Measurements from ENCODE around the gene AGAP9. TPM values are rescaled to one million over a fixed set of nuclear protein-coding genes. Genes with fewer than 3 reads are reported as not detected.
"Not testable (repeated sequence)": the region's sequence is repeated elsewhere in the genome, so short reads cannot be mapped to it uniquely, and the experiment has no call there.

Gene AGAP9
- 4.5 TPM for polyA plus RNA-seq (2013, experiment 1 of 2; ENCODE audit: insufficient read length)
- 2.6 TPM for polyA plus RNA-seq (2013, experiment 2 of 2; ENCODE audit: insufficient read length)

DNA sequence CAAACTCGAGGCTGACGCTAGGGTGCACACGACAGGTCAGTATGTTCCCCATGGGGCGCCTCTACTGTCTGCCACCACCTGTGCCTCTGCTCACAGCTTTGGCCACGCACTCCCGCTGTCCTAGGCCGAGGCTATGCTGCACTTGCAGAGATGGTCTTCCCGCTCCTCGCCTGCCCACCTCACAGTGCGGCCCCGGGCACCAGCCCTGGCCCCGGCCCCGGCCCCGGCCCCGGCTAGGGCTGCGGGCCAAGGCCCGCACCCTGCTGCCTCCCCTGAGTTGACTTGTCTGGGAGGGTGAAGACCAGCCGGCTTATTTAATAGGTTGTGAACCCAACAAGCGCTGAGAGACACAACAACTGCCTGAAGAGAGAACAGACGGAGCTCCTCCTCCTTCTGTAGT is at the start of gene AGAP9:
AGAP9 (minus strand) TSS at position 164 of the 400 bp plus-strand sequence; CDS start at position 52, 112 bp downstream.
- DNase-seq, result not testable (repeated sequence)

GRCh38 chr10:47571138-47571912 is 47.9 kb upstream of the AGAP9 start:
- DNase-seq, result not testable (repeated sequence)

- not testable (repeated sequence) for DNase-seq
Measured at GRCh38 chr10:47566757-47567156, 43.3 kb upstream of the AGAP9 start.

GRCh38 chr10:47566108-47566699 is 42.8 kb upstream of the AGAP9 start:
- DNase-seq, result not testable (repeated sequence)

GRCh38 chr10:47565517-47565920 is 42.1 kb upstream of the AGAP9 start:
- DNase-seq, result not testable (repeated sequence)

DNA sequence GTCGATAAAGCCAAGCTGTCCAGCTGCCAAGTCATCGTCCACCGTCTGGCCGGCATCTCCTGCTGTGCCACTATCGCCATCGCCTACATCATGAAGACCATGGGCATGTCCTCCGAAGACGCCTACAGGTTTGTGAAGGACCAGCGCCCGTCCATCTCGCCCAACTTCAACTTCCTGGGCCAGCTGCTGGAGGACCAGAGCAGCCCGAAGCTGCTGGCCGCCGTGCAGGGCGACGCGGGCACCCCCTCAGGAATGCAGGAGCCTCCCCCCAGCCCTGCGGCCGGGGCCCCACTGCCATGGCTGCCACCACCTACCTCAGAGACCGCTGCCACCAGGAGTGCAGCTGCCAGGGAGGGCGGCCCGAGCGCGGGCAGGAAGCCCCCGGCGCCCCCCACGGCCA is 41.5 kb upstream of the AGAP9 start:
- not testable (repeated sequence) for DNase-seq

- DNase-seq, result not testable (repeated sequence)
Measured at GRCh38 chr10:47564318-47564717, 40.9 kb upstream of the AGAP9 start.

- not testable (repeated sequence) for DNase-seq
Measured at GRCh38 chr10:47560452-47560851, 37.0 kb upstream of the AGAP9 start.

GRCh38 chr10:47559718-47560308 is 36.4 kb upstream of the AGAP9 start:
- DNase-seq, result peak; percentile 19

DNA sequence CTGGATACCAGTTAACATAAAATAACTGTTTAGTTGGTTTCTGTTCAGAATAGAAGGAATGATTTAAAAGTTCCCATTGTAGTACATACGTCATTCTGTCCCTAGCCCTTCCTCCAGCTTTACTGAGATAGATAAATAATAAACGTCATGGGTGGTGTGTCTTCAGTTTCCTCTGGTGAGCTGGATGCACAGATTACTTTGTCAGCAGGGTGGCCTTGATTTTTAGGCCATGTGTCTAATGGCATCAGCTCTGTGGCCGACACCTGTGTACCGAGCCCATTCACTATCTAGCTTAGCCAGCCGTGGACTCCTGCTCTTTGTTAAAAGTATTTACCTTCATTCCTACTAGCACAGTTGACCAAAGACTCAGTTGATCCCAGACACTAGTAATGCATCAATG is 34.7 kb upstream of the AGAP9 start:
- peak; percentile 82 for DNase-seq

- peak; percentile 63 for DNase-seq
Measured at GRCh38 chr10:47557616-47558015, 34.2 kb upstream of the AGAP9 start.

DNA sequence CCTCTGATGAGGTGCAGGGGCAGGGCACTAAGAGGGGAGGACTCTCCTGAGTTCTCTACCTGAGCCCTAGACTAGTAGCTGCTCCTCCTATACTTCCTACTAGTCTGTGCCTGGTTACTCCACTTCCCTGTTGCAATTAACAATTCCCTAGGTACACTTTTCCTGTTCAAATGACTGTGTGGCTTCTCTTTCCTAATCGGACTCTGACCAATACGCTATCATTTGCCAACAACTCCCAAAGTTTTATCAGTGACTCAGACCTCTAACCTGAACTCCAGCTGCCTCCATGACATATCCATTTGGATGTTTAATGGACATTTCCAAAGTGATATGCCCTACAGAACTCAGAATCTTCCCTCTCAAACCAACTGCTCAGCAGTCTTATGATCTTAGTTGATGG is 31.9 kb upstream of the AGAP9 start:
- not testable (repeated sequence) for DNase-seq

DNA sequence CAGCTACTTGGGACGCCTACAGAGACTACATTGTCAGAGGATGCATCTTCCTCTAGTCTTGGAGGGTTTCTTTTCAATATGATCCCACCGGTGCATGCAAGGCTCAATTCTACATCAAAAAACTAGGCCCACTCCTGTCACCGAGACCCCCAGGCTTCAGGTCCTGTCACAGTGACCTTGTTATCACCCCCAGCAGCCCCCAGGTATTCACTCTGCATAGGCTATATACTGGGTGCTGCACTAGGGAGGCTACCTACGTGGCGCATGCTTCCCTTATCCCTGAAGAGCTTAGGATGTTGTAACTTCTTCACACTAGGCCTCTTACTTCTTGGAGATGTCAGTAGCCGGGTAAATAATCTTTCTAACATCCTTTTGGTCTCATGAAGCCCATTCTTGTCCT is 31.1 kb upstream of the AGAP9 start:
- DNase-seq, result not testable (repeated sequence)

DNA sequence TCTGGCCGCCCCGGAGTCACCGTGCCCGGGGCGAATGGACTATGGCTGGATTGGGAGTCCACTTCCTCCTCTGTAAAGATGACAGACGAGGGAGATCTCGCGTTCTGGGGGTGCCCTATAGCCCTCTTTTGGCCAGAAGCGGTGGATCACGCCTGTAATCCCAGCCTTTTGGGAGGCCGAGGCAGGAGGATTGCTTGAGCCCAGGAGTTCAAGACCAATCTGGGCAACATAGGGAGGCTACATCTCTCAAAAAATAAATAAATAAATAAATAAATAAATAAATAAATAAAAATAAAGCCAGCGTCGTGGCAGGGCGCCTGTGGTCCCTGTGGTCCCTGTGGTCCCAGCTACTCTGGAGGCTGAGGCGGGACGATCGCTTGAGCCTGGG is 30.4 kb upstream of the AGAP9 start:
- DNase-seq, result not testable (repeated sequence)

- DNase-seq, result peak; percentile 87
Measured at GRCh38 chr10:47553214-47553859, 29.9 kb upstream of the AGAP9 start.

- peak; percentile 79 for DNase-seq
Measured at GRCh38 chr10:47552719-47553118, 29.3 kb upstream of the AGAP9 start.

- not testable (repeated sequence) for DNase-seq
Measured at GRCh38 chr10:47547286-47547685, 23.8 kb upstream of the AGAP9 start.

- not testable (repeated sequence) for DNase-seq
Measured at GRCh38 chr10:47536430-47536829, 13.0 kb upstream of the AGAP9 start.

- DNase-seq, result not testable (repeated sequence)
Measured at GRCh38 chr10:47502313-47502712, 21.1 kb downstream of the AGAP9 start.

GRCh38 chr10:47494226-47494625 is 29.2 kb downstream of the AGAP9 start:
- not testable (repeated sequence) for DNase-seq

- DNase-seq, result not testable (repeated sequence)
Measured at GRCh38 chr10:47491600-47491999, 31.8 kb downstream of the AGAP9 start, which contains the start of gene FAM25G. Gene FAM25G, minus strand, starts transcription at chr10:47491700. Its CDS starts 26 bp downstream, at chr10:47491674.

DNA sequence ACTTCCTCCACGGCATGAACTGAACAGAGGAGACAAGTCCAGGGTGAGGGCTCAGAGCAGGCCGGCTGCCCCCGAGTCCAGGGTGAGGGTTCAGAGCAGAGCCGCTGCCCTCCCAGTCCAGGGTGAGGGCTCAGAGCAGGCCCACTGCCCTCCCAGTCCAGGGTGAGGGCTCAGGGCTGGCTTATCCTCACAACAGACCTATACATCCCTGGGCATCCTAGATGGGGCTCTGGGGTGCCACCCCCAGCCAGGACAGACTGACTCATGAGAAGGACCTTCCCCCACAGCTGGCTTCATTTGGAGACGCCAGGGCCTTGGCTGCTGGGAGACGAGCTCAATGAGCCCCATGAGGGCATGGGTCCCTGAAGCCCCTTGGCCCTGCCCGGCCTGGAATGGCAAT is 33.8 kb downstream of the AGAP9 start:
- DNase-seq, result not testable (repeated sequence)

DNA sequence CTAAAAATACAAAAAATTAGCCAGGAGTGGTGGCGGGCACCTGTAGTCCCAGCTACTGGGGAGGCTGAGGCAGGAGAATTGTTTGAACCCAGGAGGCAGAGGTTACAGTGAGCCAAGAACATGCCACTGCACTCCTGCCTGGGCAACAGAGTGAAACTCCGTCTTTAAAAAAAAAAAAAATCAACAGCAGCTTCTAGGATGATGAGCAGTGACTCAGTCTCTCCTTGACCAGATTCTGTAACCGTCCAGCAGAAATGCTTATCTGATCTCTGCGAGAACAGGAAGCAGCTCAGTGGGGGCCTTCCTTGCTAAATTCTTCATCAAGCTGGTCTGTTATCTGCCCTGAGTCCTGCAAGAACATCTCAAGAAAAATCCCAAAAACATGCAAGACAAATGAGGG is 37.5 kb downstream of the AGAP9 start:
- DNase-seq, result peak; percentile 75

Measured in fibroblast of skin of back (primary cell).